ENCODE measurements around the gene QPCTL.
"Not testable (repeated sequence)": the region's sequence is repeated elsewhere in the genome, so short reads cannot be mapped to it uniquely, and the experiment has no call there.

Gene QPCTL

DNA sequence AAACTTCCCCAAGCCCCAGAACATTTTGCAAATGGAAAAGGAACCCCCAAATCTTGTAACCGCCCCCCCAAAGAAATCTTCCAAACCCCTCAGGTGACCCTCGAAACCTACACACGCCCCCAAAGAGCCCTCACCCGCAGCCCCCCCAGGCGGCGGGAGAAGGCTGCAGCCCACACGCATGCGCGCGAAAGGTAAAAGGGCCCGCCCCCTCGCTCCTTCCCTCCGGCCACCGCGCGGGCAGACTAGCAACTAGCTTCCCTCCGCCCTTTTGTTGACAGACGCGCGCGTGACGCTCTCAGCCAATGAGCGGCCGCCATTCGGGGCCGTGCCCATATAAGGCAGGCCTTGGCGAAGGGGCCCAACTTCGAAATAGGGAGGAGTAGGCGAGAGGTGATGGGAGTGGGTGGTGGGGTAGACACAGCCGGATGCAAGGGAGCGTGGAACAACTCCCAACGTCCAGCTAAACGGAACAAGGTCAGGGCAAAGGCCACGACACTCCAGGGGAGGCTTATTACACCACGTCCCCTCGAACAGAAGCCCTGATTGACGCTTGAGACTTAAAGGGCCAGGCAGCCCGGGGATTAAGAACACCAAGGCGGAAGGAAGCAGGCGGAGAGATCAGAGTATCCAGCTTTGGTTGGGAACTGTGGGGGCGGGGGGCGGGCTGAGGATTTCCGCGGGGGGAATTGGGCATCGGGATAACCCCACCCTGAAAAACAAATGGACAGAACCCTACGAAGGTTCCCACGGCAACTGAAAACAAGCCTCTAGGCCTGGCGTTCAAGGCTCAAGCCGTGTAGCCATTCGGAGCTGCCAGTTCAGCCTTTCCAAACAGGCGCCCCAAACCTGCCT is 24.9 kb downstream of the QPCTL start:
- DNase-seq (ENCODE audit: low read depth, low spot score): peak; percentile 100

DNA sequence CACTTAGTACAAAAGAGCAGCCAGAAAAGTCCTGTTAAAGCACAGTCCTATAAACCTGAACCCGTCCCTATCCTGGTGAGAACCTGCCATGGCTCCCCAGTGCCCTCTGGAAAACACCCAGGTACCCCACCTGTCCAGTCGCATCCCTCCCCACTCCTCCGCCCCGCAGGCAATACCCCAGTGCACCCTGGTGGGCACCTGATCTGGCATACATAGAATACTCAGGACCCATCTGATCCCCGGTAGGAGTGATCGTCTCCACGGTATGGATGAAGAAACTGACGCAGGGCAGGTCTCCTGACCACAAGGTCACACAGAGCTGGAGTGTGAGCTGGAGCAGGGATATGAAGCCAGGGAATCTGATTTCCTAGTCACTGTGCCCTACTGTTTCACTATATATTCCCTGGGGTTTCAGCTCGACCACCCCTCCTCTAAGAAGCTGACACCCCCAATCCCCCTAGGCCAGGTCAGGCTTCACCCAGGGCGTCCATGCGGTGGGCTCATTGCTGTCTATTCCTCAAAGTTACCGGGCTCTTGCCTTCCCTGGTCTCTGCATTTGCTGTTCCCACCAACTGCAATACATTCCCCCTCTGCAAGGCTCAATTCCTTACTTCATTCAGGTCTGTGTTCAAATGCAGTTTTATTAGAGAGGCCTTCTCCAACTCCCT is 25.7 kb downstream of the QPCTL start:
- DNase-seq (ENCODE audit: low read depth, low spot score): no peak

DNA sequence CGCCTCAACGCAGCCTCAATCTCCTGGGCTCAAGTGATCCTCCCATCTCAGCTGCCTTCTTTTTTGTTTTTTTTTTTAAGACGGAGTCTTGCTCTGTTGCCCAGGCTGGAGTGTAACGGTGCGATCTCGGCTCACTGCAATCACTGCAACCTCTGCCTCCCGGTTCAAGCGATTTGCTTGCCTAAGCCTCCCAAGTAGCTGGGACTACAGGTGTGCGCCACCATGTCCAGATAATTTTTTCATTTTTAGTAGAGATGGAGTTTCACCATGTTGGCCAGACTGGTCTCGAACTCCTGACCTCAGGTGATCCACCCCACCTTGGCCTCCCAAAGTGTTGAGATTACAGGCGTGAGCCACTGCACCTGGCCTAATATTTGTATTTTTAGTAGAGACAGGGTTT is 27.6 kb downstream of the QPCTL start:
- not testable (repeated sequence) for DNase-seq (ENCODE audit: low read depth, low spot score)

DNA sequence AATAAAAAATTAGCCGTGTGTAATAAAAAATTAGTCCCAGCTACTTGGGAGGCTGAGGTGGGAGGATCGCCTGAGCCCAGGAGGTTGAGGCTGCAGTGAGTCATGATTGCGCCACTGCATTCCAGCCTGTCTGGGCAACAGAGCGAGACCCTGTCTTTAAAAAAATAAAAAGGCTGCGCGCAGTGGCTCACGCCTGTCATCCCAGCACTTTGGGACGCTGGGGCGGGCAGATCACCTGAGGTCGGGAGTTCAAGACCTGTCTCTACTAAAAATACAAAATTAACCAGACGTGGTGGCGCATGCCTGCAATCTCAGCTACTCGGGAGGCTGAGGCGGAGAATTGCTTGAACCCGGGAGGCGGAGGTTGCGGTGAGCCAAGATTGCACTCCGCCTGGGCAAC is 36.2 kb downstream of the QPCTL start:
- DNase-seq (ENCODE audit: low read depth, low spot score): not testable (repeated sequence)

DNA sequence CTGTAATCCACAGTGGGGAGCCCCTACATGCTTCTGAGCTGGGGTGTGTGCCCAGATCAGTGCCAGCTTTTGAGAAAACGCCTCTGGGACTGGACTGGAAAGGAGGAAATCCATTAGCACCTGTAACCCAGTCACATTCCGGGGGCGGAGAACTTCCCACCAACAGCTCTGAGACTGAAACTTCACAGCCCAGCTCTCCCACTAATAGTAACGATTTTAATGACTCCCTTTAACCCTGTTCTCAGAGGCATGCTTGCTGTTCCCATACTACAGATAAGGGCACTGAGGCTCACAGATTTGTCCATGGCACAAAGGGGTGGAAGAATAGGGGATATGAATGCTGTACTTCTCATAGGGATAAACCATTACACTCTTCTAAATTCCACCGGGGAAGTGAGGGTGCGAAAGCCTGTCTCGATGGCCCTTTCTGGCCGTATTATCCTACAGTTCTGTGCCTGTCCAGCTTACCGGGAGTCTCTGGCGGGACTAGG is 37.4 kb downstream of the QPCTL start:
- no peak for DNase-seq (ENCODE audit: low read depth, low spot score)

DNA sequence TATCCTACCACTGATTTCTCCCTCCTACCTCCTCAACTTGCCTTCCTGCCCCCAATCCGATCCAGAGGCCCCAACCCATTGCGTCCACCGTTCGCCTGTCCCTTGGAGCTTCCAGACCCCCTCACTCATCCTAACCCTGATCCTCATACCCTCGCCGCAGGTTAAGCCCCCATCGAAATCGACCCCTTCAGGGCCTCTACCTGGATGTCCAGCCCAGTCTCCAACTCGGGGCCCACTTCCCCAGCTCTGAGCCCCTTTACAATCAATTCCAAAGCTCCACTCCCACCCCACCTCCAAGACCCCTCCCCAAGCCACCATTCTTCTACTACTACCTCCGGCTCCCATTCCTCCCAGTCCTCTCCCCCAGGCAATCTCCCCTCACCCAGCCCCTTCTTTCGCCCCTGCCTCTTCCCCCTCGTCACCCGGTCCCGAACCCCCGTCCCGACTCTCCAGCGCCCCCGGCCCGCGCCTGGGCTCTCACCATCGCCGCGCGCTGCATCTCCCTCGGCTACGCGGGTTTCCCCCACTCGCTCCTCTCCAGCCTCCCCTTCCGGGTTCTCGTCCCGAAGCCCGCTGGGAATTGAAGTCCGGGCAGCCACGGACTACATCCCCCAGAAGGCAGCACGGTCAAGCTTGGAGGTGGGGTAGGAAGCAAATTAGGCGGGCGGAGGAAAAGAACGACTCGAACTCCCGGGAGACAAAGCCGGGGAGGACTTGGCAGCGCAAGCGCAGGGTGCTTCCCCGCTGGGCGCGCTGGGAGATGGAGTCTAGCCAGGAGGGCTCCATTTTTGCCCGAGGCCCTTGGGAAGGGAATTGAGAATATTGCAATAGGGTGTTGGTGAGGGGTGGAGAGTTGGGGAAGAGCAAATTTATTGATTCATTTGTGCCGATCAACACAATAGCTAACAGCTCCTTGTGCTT is 38.2 kb downstream of the QPCTL start, which contains the start of gene FBXO46:
Gene FBXO46 (minus strand): TSS at position 529 of the 921 bp plus-strand sequence. CDS start 17,401 bp downstream, outside the sequence.
- peak; percentile 98 for DNase-seq (ENCODE audit: low read depth, low spot score)

DNA sequence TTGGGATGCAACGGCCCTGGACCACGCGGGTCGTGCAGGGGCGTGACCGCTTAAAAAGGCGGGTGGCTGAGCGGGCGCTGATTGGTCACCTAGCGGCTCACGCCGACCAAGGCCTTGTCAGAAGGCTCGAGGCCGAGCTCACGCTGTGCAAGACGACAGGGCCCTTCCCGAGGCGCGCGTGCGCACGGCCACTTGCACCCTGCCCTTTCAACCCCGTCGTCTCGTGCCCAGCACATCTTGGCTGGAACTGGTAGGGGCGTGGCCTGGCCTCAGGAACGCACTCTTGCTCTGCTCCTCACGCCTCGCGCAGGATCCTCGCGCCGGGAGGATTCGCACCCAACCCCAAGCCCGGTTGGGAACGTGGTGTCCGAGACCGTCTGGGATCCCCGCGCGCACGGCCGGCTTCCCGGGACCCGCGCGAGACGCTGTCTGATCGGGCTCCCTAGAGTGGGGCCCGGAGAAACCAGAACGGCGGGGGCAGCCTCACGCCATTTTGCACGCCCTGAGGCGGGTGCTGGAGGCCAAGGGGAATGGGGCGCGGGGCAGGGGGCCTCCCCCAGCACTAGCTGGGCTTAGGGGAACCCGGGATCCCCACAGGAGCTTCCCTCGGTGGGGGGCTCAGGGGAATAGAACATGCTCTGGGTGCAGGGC is 40.8 kb downstream of the QPCTL start, which contains the start of gene MEIOSIN:
Gene MEIOSIN (plus strand): TSS at position 280 of the 651 bp plus-strand sequence. CDS start 1,938 bp downstream, outside the sequence.
- no peak for DNase-seq (ENCODE audit: low read depth, low spot score)

DNA sequence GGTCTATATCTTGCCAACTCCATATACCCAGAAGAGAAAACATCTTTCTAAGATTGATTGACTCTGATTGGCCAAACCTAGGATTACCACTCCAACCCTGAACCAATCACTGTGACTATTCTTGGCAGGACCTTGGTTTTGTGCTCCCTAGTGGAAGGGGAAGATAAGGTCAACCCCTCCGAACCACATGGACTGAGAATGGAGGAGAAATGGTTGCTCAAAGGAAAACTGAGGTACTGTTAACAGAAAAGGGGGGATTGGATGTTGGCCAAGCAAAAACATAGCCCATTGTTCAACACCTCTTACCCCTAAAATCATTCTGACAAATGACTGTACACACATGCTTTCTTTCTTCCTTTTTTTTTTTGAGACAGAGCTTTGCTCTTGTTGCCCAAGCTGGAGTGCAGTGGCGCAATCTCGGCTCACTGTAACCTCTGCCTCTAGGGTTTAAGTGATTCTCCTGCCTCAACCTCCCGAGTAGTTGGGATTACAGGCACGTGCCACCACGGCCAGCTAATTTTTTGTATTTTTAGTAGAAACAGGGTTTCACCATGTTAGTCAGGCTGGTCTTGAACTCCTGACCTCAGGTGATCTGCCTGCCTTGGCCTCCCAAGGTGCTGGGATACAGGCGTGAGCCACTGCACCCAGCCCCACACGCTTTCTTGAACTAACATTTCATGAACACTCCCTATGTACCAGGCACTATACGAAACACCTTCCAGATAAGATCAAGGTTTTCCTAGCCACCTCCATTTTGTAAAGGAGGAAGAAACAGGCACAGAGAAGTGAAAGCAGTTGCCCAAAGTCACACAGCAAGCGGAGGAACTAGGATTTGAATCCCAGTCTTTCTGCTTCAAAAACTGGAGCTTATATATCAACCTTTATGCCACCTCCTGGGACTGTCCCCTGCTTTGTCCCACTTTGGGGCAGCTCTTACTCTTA is 47.3 kb downstream of the QPCTL start:
- DNase-seq (ENCODE audit: low read depth, low spot score): no peak

DNA sequence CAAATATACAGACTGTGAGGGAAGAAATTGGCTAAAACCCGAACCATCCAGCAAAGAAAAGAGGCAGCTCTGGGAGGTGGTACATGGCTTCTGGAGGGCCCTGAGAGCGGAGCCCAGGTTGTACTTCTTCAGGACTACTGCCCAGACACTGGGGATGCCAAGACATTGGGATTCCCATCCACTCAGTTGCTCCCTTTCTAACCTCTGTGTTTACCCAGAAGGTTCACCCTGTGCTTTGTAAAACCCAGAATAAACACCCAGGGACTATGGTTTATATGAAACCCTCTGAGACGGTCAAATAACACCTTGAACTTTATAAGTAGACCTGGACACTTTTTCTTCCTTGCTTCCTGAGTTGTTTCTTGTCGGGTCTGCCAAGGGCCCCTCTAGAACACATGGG is 50.5 kb downstream of the QPCTL start:
- no peak for DNase-seq (ENCODE audit: low read depth, low spot score)

DNA sequence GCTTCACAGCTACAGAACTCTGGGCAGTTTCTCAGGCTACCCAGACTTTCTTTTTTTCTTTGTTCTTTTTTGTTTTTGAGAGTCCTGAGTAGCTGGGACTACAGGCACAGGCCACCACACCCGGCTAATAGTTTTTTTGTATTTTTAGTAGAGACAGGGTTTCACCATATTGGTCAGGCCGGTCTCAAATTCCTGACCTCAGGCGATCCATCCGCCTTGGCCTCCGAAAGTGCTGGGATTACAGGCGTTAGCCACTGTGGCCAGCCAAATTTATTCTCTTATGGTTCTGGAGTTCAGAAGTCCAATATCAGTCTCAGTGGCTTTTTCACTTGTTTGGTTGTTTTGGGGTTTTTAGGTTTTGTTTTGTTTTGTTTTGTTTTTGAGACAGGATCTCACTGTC is 53.1 kb downstream of the QPCTL start:
- DNase-seq (ENCODE audit: low read depth, low spot score): no peak

DNA sequence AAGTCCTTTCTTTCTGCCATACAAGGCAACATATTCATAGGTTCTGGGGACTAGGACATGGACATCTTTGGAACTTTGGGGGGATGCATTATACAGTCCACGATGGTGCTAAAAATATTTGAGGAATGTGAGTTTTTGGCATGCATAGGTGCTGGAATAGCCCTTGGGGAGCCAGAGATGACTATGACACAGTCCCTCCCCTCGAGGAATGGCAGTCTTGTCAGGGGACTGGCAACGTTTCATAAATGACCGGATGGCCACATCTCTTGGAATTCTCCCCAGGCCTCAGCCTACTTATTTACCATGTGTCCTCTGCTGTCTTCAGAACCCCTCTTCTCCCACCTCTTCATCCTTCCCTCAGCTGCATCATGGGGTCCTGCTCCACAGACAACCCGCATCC is 54.4 kb downstream of the QPCTL start:
- no peak for DNase-seq (ENCODE audit: low read depth, low spot score)

DNA sequence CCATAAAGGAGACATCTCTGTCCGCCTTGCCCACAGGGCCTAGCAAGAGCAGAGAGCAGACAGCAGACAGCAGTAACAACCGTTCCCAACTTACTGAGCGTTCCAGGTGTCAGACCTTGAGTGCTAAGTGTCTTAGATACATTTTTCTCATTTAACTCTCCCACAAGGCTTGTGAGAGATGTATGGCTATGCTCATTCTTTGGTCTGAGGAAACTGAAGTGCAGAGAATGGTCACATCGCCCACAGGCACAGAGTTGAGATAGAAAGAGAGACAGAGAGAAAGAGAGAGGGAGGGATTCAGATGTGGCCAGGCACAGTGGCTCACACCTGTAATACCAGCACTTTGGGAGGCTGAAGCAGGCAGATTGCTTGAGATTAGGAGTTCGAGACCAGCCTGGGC is 55.0 kb downstream of the QPCTL start:
- no peak for DNase-seq (ENCODE audit: low read depth, low spot score)

DNA sequence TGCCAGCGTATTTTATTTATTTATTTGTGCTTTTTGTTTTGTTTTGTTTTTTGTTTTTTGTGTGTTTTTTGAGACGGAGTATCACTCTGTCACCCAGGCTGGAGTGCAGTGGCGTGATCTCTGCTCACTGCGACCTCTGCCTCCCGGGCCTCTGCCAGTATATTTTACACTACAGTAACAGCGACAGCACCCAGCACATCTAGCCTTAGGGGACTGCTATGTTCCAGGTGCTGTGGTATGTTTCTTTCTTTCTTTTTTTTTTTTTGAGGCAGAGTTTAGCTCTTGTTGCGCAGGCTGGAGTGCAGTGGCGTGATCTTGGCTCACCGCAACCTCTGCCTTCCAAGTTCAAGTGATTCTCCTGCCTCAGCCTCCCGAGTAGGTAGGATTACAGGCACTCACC is 59.0 kb downstream of the QPCTL start:
- DNase-seq (ENCODE audit: low read depth, low spot score): not testable (repeated sequence)

DNA sequence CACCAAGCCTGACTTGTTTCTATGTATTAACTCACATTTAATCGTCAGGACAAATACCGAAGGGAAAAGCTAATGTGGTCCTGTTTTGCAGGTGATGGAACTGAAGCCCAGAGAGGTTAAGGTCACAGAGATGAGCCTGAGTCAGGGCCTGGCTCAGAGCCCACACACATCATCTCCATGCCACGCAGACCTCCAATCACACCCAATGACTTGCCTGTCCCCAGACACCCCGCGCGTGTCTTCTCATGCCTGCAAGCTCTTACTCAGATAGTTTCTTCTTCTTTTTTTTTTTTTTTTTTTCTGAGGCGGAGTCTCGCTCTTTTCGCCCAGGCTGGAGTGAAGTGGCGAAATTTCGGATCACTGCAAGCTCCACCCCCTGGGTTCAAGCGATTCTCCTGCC is 60.2 kb downstream of the QPCTL start:
- DNase-seq (ENCODE audit: low read depth, low spot score): no peak

DNA sequence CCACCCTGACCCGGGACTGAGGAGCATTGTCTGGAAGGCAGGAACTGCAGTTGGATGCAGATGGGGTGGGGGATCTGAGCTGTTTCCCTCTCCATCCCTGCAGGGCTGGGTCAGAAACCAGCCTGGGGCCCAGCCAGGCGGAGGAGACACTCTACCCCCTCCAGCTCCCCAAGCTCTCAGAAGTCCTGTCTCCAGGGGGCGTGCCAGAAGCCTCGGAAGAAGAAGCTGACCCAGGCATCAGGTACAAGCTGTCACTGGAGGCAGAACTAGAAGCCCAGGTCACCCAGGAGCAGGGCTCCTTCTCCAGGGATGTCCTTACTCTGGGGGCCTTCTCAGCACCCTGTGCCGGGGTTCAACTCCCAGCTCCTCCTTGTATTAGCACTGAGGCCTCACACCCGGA is 61.1 kb downstream of the QPCTL start:
- no peak for DNase-seq (ENCODE audit: low read depth, low spot score)

Data from iPS DF 19.7 (cell line).